ENCODE data around the gene TCF3.

DNA sequence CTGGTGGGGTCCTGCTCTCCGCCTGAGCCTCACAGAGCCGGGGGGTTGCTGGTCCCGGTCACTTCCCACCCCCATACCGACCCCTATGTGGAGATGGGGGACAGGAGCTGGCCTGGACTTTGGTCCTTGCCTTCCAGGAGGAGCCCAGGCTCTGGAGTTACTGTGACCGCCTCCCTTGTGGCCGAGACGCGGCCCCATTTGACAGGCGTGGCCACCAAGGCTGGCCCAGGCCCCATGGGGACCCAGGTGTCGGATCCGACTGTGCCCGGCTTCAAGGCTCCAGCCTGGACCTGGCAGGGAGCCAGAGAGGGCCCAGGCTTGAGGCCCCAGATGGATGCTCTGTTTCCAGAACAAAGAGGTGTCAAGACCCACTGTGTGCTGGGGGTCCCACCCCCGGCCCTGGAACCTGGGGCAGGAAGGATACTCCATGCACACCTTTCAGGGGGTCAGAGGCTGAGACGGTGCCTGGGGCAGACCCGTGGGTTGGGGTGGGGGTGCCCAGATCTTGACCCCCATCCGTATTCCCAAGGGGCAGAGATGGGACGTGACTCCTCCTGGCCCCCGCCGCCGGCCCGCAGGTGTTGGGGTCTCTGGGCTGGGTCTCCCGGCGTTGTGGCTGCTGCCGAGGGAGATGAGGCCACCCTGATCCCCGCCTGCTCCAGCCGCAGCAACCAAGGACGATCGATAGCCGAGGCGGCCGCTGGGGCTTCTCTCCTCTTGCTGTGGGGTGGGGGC lies 47.8 kb upstream of the TCF3 start:
- TF ChIP-seq, protein P1, sequence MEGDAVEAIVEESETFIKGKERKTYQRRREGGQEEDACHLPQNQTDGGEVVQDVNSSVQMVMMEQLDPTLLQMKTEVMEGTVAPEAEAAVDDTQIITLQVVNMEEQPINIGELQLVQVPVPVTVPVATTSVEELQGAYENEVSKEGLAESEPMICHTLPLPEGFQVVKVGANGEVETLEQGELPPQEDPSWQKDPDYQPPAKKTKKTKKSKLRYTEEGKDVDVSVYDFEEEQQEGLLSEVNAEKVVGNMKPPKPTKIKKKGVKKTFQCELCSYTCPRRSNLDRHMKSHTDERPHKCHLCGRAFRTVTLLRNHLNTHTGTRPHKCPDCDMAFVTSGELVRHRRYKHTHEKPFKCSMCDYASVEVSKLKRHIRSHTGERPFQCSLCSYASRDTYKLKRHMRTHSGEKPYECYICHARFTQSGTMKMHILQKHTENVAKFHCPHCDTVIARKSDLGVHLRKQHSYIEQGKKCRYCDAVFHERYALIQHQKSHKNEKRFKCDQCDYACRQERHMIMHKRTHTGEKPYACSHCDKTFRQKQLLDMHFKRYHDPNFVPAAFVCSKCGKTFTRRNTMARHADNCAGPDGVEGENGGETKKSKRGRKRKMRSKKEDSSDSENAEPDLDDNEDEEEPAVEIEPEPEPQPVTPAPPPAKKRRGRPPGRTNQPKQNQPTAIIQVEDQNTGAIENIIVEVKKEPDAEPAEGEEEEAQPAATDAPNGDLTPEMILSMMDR (IDR thresholded peaks at IDR 0.05; ENCODE audit: extremely low read depth in 1 of 2, insufficient read depth in 1 of 2, low read depth in 1 of 2, low read length in 2 of 2): no peak
- no peak for TF ChIP-seq EZH2 (IDR thresholded peaks at IDR 0.05; ENCODE audit: borderline replicate concordance, low read depth, low read length, severe bottlenecking)
- no peak for TF ChIP-seq JUN (IDR thresholded peaks at IDR 0.05; ENCODE audit: borderline replicate concordance, insufficient read depth, insufficient read length, low read depth)
- no peak for TF ChIP-seq POLR2A (IDR thresholded peaks at IDR 0.05; ENCODE audit: low read depth, low read length)
- TF ChIP-seq POLR2AphosphoS5 (IDR thresholded peaks at IDR 0.05; ENCODE audit: insufficient read depth, low read depth, low read length): no peak
- no peak for TF ChIP-seq FOS (IDR thresholded peaks at IDR 0.05; ENCODE audit: borderline replicate concordance, insufficient read depth, low read length)
